MM.1S (cell line): ENCODE data around the gene ENG.

Source experiments
- EZH2 ChIP-seq: fragments of 300-600 bp; sonication (generic); optimal IDR thresholded peaks from 2 replicates; pipeline ENCODE3; 2017; ENCODE audit warnings: low read depth, mild to moderate bottlenecking, antibody characterized with exemption, low read length, mixed read lengths
- EZH2phosphoT487 ChIP-seq: fragments of 300-600 bp; sonication (generic); IDR thresholded peaks from 2 replicates; pipeline ENCODE4 v1.6.1; 2018; ENCODE audit warnings: antibody characterized with exemption, low read length
- TF ChIP-seq, protein P1 (sequence below): fragments of 300-600 bp; sonication (generic); IDR thresholded peaks from 2 replicates; pipeline ENCODE4 v1.5.1; 2016; ENCODE audit warnings: antibody characterized with exemption, low read length, mixed read lengths

DNA sequence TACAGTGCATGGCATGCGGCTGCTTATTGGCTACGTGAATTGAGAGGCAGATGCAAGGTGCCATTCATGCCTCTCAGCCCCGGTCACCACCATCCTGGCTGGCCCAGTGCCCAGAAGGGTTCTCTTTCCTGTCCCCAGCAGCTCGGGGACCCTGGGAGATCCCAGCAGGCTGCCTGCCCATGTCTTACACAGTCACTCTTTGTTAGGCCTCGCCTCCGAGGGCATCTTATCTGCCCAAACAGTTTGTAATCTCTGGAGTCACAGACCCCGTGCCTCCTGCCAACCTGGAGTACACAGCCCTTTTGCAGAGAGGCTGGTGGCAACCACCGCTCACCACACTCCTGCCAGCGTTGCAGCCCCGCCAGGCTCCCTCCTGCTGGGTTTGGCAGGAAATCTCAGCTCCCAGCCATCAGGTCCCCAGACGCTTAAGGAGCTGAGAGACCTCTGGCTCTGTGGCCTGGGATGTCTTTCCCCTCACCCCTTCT lies 30.0 kb upstream of the ENG start:
- TF ChIP-seq, protein P1, sequence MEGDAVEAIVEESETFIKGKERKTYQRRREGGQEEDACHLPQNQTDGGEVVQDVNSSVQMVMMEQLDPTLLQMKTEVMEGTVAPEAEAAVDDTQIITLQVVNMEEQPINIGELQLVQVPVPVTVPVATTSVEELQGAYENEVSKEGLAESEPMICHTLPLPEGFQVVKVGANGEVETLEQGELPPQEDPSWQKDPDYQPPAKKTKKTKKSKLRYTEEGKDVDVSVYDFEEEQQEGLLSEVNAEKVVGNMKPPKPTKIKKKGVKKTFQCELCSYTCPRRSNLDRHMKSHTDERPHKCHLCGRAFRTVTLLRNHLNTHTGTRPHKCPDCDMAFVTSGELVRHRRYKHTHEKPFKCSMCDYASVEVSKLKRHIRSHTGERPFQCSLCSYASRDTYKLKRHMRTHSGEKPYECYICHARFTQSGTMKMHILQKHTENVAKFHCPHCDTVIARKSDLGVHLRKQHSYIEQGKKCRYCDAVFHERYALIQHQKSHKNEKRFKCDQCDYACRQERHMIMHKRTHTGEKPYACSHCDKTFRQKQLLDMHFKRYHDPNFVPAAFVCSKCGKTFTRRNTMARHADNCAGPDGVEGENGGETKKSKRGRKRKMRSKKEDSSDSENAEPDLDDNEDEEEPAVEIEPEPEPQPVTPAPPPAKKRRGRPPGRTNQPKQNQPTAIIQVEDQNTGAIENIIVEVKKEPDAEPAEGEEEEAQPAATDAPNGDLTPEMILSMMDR = no peak
- TF ChIP-seq EZH2 (no peak), EZH2phosphoT487 (no peak)
